Ramos (cell line): ENCODE measurements around the gene CNNM1.

ENCODE experiments used
- in situ Hi-C: fragments of 300-500 bp; cut with MboI; formaldehyde crosslinking; loops from one replicate; pipeline ENCODE4 v1.14.3; 2022; ENCODE audit warnings: low sequenced_read_pairs; ENCODE audit not compliant: unreplicated experiment

Gene CNNM1

DNA sequence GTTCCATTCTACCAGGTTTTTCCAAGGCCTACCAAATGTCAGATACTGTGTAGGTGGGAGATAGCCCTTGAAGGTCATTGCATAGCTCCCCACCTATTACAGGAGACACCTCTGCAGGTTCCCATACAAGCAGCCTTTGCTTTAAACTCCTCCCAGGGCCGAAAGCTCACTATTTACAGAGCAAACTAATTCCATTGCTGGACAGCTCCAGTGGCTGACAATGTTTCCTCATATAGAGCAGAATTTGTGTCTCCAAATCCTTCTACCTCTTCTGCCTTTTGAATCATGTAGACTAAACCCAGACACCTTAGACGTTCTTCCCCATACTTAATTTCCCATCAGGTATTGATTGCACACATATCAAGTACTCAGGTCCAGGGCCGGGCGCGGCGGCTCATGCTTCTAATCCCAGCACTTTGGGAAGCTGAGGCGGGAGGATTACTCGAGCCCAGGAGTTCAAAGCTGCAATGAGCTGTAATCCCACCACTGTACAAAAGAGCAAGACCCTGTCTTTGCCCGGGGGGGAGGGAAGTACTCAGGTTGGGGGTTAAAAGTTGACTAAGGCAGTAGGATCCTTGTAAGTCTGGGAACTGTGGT, 2.1 kb downstream of the CNNM1 start:
- in situ Hi-C loops: no loop called here

DNA sequence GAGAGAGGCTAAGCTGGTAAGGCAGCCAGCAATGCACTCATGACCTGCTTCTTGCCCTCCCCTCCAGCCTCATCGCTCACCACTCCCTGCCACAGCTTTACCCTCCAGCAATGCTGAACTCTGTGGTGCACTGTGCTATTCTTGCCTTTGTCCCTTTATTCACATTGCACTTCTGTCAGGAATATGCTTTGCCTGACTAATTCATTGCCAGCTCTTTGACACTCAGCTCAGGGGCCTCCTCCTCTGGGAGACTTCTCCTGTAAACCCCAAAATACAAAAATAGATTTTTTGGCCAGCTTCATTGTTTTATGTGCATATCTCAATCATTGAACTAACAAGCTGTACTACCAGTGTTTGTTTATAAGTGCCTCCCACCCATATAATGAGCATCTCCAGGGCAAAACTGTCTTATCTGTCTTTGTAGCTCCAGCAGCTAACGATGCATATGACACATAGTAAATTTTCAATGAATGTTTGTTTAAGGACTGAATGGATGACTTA, 8.2 kb downstream of the CNNM1 start:
- in situ Hi-C loops: no loop called here

DNA sequence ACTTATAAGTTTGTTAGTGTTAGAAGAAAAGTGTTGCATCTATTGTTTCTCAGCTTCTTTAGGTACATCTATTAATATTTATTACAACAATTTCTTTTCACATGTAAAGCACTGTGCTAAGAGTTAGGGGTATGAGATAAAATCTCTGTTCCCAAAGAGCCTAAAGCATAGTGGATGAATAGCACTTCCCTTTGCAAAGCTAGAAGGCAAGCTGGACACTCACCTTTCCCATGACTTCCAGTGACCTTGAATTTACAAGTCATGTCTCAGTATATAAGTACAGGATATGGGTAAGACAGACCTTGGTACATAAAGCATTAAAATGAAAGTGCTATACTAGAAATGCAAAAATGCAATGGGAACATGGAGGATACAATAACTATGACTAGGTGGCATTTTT, 8.7 kb downstream of the CNNM1 start:
- in situ Hi-C loops: no loop called here

DNA sequence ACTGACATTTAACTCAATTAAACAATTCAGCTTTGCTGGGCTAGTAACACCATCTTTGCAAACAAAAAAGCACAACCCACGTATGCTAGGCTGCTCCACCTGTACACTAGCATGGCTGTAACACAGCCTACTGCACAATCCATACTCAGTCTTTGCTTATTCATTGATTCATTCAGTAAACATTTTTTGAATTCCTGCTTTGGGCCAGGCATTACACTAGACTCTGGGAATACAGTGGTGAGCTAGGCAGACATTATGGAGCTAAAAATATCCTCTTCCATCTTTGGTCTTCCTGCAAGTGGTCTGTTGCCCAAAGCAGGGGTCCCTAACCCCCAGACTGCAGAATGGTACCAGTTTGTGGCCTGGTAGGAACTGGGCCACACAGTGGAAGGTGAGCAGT, 9.9 kb downstream of the CNNM1 start:
- in situ Hi-C loops: no loop called here

DNA sequence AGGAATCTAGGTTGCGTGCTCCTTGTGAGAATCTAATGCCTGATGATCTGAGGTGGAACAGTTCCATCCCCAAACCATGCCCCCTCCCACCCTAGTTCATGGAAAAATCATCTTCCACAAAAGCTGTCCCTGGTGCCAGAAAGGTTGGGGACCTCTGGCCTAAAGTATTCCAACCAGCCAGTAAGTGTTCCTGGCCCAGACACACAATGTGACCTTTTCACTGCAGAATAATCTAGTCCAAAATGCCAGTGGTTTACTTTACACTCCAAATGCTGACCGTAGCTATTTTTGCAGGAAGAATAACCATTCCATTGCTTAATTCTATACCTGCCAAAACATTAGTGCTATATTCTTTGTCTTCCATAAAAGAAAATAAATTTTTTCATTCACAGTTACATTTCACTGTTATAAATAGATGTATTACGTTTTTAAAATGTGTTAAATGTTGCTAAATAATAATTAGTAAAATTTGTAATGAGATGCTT, 10.4 kb downstream of the CNNM1 start:
- in situ Hi-C loops: no loop called here

DNA sequence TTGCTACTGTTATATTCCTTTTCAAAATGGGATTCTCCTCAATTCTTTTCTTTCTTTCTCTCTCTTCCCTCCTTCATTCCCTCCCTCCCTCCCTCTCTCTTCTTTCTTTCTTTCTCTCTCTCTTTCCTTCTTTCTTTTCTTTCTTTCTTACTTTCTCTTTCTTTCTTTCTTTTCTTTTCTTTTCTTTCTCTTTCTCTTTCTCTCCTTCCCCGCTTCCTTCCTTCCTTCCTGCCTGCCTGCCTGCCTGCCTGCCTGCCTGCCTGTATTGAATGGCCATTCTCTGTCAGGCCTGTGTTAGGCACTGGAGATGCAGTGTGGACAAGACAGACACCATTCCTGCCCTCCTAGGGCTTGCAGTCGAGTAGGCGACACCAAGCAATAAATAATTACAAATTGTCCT, 11.5 kb downstream of the CNNM1 start:
- in situ Hi-C loops: no loop called here

DNA sequence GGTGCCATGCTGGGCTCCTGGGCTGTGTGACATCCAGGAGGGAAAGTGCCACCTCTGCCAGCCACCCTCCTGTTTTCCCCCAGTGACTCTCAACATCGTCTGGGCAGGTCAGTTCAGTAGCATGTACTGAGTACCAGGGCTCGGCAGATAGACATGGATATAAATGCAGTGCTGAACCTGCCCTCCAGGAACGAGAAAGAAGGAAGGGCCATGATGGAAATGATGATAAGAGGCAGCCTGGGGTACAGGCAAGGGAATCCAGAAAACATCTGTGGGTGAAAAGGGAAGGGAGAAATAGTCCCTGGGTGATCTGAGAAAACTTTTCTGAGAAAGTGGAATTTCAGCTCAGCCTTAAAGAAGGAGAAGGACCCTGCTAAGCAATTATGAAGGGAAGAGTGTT, 12.1 kb downstream of the CNNM1 start:
- in situ Hi-C loops: no loop called here

DNA sequence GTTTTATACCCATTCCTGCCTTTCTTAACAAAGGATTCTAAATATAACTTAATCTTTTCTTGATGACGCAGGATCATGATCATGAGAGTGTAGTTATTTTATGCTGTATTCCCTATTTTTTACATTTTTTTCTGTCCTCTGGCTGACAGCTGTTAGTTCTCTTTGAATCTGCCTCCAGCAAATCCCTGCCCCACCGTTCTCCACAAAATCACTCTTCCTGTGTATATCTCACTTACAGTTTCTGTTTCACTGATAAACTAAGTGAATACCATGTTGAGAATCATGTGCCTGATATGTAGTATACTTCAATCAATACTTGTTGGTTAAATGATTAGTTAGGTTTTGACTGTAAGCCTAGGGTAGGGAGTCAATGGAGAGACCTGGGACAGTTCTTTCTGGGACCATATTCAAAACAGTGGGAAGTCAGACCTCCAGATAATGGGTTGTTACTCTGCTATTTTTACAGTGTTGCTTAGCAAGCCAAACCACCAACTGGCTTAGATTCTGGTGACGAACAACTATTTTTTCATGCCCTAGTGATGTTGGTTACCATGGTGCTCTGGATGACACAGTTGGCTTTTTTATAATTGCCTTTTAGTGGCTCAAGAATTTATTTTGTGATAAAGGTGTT, 12.8 kb downstream of the CNNM1 start:
- in situ Hi-C loops: no loop called here

DNA sequence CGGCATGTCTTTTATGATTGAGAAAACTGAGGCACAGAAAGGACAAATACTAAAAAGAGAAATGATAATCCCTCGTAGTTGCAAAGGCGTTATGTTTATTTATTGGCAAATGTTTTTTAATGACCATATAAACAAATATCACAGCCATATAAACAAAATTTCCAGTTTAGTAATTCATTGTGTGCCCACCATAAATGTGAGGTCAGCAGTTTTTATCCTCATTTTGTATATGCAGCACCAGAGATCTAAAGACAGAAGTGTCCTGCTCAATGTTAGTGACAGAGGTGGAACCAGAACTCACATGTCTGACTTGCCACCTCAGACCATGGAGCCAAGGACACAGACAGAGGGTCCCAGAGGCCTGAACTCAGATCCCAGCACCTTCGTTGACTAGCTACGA, 14.1 kb downstream of the CNNM1 start:
- in situ Hi-C loops: no loop called here

DNA sequence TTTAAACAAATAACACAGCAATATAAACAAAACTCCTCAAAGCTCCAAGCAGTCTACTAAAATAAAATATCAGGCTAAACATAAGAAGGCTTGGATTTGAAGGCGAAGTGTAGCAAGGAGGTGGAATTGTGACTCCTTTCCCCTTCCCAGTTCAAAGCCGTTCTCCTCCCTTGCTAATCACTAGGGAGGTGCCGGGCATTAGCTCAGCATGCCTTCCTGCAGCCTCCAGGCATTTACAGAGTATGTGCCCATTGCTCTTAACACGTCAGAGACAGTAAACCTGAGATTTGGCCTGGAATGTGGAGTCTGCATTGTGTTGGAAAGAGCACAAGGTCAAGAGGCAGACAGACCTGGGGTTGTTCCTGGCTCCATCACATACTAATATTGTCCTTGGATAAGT, 15.6 kb downstream of the CNNM1 start:
- in situ Hi-C loops: no loop called here

DNA sequence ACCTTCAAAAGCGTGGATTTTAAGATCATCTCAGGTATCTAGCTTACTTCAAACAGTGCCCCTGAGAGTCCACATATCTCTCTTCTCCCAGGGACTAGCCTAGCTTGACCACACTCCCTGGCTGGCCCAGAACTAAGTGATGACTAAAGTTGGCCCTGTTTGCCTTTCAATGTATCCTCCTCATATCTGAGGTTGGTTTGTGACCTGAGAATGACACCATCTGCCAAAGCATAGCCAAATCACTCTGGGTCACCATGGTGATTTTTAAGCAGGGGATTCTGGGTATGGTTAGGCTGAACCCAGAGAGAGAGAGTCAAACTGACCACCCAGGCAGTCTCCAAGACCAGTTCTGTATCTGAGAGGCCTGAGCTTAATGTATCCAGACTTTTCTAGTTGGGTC, 16.2 kb downstream of the CNNM1 start:
- in situ Hi-C loops: no loop called here

DNA sequence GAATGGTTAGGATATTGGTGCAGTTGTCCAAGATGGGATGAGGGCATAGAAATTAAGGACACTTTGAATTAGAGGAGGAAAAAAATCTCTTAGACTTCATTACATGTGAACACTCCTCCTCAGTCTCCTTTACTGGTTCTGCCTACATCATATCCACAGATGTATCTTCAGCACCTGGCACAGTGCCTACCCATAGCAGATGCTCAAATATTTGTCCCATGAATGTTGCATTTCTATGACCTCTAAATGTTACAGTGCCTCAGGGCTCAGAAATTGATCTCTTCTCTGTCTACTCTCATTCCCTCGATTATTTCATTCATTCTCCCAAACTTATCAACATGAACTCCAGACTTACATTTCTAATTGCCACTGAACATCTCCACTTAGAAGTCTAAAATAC, 17.1 kb downstream of the CNNM1 start:
- in situ Hi-C loops: no loop called here

DNA sequence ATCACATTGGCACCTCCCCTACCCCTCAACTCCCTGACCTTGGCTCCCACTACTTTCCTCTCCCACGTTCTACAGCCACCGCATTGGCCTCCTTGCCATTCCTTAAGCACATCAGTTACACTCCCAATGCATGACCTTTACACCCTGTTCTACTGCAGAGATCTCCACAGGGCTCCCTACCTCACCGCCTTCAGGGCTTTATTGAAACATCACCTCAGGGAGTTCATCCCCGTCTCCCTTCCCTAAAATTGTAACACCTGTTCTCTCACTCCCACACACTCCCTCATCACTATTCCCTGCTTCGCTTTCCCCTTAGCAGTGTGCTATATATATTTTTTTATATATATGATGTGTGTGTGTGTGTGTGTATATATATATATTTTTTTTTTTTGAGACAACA, 18.5 kb downstream of the CNNM1 start:
- in situ Hi-C loops: no loop called here

DNA sequence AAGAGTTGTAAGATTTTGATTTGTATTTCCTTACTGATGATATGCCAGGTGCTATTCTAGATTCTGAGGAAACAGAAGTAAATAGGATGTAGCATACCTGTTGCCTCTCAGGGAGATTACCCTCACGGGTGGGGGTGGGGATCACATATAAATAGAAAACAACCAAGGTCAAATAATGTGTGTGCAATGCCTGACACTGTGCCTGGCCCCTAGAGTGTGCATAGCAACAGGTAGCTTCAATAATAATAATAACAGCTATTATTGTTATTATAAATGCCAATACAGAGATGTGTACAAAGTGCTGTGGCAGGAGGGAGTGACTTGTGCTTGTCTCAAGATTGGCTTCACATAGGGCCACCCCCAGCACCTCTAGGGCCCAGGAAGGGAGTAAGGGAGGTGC, 24.0 kb downstream of the CNNM1 start:
- in situ Hi-C loops: no loop called here

DNA sequence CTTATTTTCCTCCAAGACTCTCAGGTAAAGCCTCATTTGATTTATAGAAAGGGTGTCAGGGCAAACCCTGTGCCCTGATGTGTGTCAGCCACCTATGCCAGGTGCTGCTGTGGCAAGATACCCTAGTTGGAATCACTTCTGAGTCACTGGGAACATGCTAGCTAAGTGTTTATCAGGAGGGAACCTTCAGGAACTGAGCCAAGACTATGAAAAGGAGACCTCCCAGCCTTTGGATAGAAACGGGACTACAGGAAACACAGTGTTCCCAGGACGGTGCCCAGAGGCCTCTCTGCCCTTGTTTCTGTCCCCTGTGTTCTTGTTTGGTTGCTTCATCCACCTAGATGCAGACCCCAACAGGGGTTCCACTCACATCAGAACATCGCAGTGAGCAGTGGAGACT, 28.5 kb downstream of the CNNM1 start:
- in situ Hi-C loops: no loop called here

DNA sequence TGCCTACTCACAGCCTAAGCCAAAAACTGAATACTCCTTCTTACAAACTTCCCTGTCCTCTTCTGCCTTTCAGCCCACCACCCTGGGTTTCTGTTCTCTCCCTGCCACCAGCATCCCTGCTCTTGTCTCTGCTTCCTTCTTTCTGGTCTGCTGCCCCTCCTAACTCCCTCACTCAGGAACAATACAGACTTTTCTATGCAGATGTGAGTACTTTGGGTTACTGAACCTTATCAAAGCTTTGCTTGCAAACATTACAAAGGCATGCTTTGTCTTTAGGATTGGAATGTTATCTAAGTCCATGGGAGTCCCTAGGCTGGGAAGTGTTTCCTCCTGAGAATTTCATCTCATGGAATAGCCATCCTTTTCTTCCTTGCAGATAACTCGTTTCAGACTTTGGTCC, 28.9 kb downstream of the CNNM1 start:
- in situ Hi-C loops: no loop called here

DNA sequence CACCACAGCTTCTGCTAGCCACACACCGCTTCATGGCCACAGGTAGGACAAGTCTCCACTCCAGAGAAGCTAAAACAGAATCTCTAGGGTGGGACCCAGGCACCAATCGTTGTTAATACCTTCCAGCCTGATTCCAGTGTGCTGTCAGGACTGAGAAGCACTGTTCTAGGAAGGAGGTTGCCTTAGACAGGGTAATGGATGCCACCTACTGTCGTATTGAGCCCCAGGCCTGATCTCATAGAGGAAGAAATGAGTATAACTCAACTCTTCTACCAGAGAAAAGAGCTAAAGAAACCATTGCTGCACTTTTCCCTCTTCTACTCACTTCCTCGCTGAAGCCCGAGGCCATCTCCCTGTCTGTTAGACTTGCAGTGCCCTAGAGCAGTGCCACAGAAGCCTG, 31.8 kb downstream of the CNNM1 start:
- in situ Hi-C loops: no loop called here

DNA sequence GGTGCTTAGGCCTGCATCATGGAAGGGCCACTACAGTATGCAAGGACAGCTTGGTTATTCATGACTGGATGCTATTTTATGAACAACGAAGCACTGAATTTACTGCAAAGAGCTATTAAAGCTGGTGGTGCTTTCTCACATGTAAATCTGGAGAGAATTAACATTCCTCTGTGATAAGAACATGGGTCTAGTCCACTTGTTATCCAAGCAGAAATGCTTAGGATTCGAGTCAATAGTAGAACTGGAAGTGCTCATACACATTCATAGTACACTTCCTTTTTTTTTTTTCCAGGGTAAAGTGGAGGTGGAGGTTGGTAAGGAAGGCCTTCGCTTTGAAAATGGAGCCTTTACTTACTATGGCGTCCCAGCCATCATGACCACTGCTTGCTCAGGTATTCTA, 35.0 kb downstream of the CNNM1 start:
- in situ Hi-C loops: no loop called here

DNA sequence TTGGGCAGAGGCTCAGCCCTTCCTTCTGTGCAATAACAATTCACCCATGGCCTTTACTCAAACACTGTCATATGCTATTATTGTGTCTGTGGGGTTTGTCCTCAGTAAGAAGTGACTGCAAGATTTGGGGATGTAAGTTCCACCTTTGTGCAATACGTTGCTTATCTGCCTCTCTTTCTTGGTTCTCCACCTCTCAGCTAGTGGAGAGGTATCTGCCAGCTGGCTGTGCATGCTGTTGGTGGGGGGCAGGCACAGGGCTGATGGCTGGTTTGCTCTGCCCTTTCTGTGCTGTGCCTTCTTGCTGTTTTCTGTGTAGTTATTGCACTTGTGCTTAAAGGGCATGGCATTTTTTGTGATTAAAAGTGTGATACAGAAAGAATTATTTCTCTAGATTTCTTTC, 36.2 kb downstream of the CNNM1 start:
- in situ Hi-C loops: no loop called here

DNA sequence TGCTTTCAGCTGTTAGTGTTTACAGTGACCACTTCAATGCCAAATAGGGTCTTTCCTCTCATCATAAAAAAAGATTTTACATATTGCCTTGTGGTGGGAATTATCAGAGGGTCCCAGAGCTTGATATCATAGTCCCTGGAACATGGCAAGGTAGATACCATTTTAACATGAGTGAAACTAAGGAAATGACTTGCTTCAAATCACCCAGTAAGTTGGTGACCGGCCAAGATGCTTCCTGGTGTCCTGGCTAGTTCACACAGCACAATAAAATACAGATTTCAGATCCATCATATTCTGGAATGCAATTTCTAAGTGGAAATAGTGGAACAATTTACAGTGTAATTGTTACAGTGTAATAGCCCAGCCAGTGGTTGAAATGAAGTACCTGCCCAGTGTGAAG, 36.6 kb downstream of the CNNM1 start:
- in situ Hi-C loops: no loop called here

DNA sequence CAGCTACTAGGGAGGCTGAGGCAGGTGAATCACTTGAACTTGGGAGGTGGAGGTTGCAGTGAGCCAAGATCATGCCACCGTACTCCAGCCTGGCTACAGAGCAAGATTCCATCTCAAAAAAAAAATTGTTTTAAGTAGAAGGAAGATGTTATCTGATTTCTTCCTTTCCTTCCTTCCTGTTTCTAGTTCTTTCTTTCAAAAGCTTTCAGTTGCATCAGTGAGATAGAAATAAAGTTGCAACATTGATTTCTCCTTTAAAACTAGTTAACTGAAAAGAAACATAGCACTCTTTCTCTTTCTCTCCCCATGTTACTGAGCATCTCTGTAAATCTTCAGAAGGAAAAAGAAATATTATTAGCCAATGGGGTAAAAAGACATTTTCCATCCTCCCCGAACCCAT, 37.5 kb downstream of the CNNM1 start:
- in situ Hi-C loops: no loop called here

DNA sequence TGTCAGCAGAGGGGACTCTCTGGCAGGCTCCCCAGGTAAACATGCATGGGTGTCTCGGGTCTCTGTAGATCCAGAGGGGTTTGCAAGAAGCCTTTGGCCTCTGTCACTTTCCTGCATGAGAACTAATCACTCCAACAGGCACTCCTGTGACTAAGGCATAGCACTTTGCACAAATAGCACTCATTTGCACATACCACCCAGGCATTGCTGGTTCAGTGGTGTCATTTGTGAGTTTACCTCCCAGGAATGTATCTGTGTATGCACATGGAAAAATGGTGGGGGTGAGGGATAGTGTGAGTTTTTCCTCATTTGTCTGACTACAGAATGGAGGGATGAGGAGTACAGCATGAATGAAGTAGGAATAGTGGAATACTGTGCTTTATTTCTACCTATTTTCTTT, 39.5 kb downstream of the CNNM1 start:
- in situ Hi-C loops: no loop called here
